ENCODE data around the gene ABCC1. TPM values are rescaled to one million over a fixed set of nuclear protein-coding genes. Genes with fewer than 3 reads are reported as not detected.

ABCC1 gene
- total RNA-seq, 1 donor from 2014 or later, result 49.8 TPM

DNA sequence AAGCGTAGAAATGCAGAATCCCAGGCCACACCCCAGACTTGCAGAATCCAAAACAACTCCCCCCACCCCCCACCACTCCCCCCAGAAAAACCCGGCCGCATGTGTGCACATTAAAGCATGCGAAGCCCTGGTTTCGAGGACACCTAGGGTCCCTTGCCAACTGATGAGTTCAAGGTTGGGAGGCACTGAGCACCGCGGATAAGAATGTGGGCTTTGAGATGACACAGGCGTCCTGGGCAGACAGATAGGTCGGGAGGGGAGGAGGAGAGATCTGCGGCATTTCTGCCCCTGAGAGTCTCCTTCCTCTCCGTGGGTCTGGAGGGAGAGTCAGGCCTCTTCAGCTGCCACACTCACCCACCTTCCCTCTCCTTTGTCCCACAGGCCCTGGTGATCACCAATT is 98.3 kb downstream of the ABCC1 start:
- intact Hi-C loops (cut with micrococcal nuclease), result no loop called here
- ATAC-seq (ENCODE audit: low read depth), result no peak
- Mint-ChIP-seq H3K27me3 (no peaks in the 10 kb centered on the region), H3K4me1 (peaks cover 15% of the 10 kb centered on the region), H3K27ac (no peak overlapping the region), H3K36me3 (ENCODE audit: low read depth) (peaks cover 85% of the 10 kb centered on the region), H3K9me3 (no peaks in the 10 kb centered on the region), H3K4me3 (no peak overlapping the region)
- no peak for DNase-seq
- TF ChIP-seq, protein P1, sequence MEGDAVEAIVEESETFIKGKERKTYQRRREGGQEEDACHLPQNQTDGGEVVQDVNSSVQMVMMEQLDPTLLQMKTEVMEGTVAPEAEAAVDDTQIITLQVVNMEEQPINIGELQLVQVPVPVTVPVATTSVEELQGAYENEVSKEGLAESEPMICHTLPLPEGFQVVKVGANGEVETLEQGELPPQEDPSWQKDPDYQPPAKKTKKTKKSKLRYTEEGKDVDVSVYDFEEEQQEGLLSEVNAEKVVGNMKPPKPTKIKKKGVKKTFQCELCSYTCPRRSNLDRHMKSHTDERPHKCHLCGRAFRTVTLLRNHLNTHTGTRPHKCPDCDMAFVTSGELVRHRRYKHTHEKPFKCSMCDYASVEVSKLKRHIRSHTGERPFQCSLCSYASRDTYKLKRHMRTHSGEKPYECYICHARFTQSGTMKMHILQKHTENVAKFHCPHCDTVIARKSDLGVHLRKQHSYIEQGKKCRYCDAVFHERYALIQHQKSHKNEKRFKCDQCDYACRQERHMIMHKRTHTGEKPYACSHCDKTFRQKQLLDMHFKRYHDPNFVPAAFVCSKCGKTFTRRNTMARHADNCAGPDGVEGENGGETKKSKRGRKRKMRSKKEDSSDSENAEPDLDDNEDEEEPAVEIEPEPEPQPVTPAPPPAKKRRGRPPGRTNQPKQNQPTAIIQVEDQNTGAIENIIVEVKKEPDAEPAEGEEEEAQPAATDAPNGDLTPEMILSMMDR (IDR thresholded peaks at IDR 0.05), result no peak
- CTCF ChIA-PET, result no interaction called here
- POLR2A ChIA-PET, result no interaction called here

DNA sequence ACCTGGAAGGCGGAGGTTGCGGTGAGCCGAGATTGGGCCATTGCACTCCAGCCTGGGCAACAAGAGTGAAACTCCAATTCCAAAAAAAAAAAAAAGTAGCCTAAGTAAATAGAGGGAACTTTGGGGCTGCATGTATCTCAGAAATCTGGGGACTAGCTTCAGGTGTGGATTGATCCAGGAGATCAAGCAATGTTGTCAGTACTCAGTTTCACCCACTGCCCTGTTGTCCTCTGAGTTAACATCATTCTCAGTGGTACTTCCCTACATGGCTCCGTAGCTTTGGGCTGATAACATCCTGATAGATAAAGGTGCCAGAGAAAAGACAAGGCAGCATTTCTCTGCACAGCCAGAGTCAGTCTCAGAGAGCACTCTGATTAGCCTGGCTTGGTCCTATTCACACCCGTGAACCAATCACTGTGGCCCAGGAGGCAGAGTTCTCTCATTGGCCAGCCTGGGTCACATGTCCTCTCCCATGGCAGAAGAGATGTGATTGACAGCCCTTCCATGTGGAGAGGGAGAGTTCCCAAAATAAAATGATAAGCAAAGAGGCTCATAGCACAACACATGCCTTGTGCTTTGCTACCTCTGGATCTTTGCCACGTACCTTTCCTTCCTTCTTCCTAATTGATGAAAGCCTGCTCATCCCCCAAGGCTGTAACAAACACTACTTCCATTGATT is 99.6 kb downstream of the ABCC1 start:
- ChIA-PET POLR2A (interaction anchor here (0.6 kb wide), 1 partner anchor 65 kb away, joined by 4 read pairs; no protein-coding TSS in a partner anchor), CTCF (no interaction called here)
- H3K27ac Mint-ChIP-seq, result no peak overlapping the region
- peaks cover 15% of the 10 kb centered on the region for H3K4me1 Mint-ChIP-seq
- ATAC-seq (ENCODE audit: low read depth), result no peak
- DNase-seq, result no peak
- no peak overlapping the region for H3K4me3 Mint-ChIP-seq
- H3K9me3 Mint-ChIP-seq, result no peaks in the 10 kb centered on the region
- H3K36me3 Mint-ChIP-seq (ENCODE audit: low read depth), result peaks cover 83% of the 10 kb centered on the region
- TF ChIP-seq, protein P1 (IDR thresholded peaks at IDR 0.05), result no peak
- H3K27me3 Mint-ChIP-seq, result no peaks in the 10 kb centered on the region
- intact Hi-C loops (cut with micrococcal nuclease), result no loop called here

DNA sequence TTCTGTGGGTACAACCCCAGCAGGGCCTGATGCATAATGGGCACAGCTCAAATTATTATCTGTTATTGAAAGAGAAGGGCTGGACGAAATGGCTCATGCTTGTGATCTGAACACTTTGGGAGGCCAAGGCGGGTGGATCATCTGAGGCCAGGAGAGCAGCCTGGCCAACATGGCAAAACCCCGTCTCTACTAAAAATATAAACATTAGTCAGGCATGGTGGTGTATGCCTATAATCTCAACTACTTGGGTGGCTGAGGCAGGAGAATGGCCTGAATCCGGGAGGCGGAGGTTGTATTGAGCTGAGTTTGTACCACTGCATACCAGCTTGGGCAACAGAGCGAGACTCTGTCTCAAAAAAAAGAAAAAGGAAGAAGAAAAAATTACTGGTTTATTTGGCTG is 100.7 kb downstream of the ABCC1 start:
- no peaks in the 10 kb centered on the region for H3K9me3 Mint-ChIP-seq
- no peak overlapping the region for H3K4me3 Mint-ChIP-seq
- no peaks in the 10 kb centered on the region for H3K27me3 Mint-ChIP-seq
- H3K36me3 Mint-ChIP-seq (ENCODE audit: low read depth), result peaks cover 85% of the 10 kb centered on the region
- DNase-seq, result no peak
- ChIA-PET CTCF (no interaction called here), POLR2A (interaction anchor here (0.6 kb wide), 1 partner anchor 117 kb away, joined by 3 read pairs; no protein-coding TSS in a partner anchor)
- H3K27ac Mint-ChIP-seq, result no peak overlapping the region
- TF ChIP-seq, protein P1 (IDR thresholded peaks at IDR 0.05), result no peak
- H3K4me1 Mint-ChIP-seq, result peaks cover 15% of the 10 kb centered on the region
- intact Hi-C loops (cut with micrococcal nuclease), result no loop called here
- no peak for ATAC-seq (ENCODE audit: low read depth)

DNA sequence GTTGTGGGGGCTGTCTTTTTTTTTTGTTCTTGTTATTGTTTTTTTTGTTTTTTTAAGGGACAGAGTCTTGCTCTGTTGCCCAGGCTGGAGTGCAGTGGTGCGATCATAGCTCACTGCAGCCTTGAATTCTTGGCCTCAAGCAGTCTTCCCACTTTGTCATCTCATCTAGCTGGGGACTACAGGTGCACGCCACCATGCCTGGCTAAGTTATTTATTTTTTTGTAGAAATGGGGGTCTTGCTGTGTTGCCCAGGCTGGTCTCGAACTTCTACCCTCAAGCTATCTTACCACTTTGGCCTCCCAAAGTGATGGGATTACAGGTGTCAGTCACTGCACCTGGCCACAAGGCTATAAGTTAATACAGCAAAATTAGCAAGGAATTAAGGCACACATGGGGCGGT is 101.7 kb downstream of the ABCC1 start:
- Mint-ChIP-seq H3K4me3 (no peak overlapping the region), H3K4me1 (peaks cover 11% of the 10 kb centered on the region), H3K27ac (no peak overlapping the region), H3K27me3 (no peaks in the 10 kb centered on the region), H3K36me3 (ENCODE audit: low read depth) (peaks cover 82% of the 10 kb centered on the region), H3K9me3 (no peaks in the 10 kb centered on the region)
- DNase-seq (no peak), ATAC-seq (ENCODE audit: low read depth) (no peak)
- intact Hi-C loops (cut with micrococcal nuclease), result no loop called here
- TF ChIP-seq, protein P1 (IDR thresholded peaks at IDR 0.05), result no peak
- CTCF ChIA-PET, result no interaction called here
- POLR2A ChIA-PET, result interaction anchor here (0.6 kb wide), 1 partner anchor 272 kb away, joined by 5 read pairs; no protein-coding TSS in a partner anchor

DNA sequence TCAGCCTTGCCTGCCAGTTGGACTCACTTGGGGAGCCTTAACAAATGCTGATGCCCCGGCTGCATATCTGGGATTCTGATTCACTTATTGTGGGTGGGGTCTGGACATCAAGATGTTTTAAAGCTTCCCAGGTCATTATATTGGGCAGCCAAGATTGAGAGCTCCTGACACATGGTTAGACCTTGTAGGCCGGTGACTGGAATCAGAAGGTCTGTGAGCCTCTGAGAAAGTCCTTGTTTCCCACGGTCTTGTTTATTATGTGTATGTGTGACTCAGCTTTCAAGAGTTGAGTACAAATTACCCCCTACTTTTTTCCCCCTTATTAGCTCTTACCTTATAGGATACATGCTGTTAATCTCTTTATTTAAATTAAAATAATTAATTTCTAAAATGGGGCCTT is 103.5 kb downstream of the ABCC1 start:
- H3K4me1 Mint-ChIP-seq, result peaks cover 11% of the 10 kb centered on the region
- DNase-seq (no peak), ATAC-seq (ENCODE audit: low read depth) (no peak)
- intact Hi-C loops (cut with micrococcal nuclease), result no loop called here
- ChIA-PET POLR2A (interaction anchor here (1.4 kb wide), 1 partner anchor 165 kb away, joined by 3 read pairs; the partner anchor contains the start of gene CEP20), CTCF (interaction anchor here (0.6 kb wide), 1 partner anchor 877 kb away, joined by 4 read pairs; no protein-coding TSS in a partner anchor)
- H3K27me3 Mint-ChIP-seq, result no peaks in the 10 kb centered on the region
- H3K36me3 Mint-ChIP-seq (ENCODE audit: low read depth), result peaks cover 82% of the 10 kb centered on the region
- TF ChIP-seq, protein P1 (IDR thresholded peaks at IDR 0.05), result no peak
- no peak overlapping the region for H3K27ac Mint-ChIP-seq
- H3K4me3 Mint-ChIP-seq, result no peak overlapping the region
- H3K9me3 Mint-ChIP-seq, result no peaks in the 10 kb centered on the region

All from activated B cell treated with CpG ODN at 0.5 μM for 24 hours (primary cell).